HPDE6-E6E7 (cell line): ENCODE data around the gene FOXJ1.

ENCODE experiments used
- DNase-seq: peaks from one replicate; pipeline ENCODE4 v3.0.0; 2011; ENCODE audit warnings: missing footprints; ENCODE audit errors: extremely low spot score

Gene FOXJ1

GRCh38 chr17:76140661-76141211 is 309 bp downstream of the FOXJ1 start:
- no peak for DNase-seq

- DNase-seq: no peak
Measured at GRCh38 chr17:76139801-76140660, 1.0 kb downstream of the FOXJ1 start.

DNA sequence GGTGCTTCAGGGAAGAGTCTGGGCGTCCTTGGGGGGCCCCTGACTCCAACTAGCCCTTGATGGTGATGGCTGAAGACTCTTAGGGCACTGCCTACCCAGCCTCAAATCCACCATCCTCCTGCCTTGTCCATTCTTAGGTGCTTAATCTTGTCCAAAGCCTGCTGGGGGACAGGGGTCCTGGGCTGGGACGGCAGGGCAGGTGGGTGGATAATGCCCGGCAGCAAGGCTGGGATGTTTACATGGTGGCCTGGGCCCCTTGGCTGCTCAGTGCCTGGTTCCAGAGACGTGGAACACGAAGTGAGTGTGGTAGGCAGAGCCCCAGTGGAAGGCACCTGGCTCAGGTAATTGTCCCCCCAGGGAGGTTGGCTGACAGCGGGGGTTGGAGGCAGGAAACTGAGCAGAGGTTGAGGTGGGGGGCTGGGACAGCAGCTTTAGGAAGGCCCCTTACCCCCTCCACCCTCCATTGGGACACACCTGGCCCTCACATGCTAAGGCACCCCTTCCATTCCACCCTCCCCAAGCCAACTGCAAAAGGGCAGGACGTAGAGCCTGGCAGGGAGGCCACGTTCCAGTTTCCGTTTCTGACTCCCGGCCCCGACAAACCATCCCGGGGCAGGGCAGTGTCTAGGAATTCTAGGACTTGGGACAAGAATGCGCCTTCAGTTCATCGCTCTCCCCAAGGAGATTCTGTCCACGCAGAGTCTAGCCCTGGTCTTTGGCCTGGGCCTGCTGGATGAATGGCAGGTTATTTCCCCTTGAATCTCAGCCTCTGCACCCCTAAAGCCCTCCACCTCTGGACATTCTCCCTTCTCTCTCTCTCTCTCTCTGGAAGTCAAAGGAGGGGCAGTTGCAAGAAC is 1.9 kb downstream of the FOXJ1 start:
- DNase-seq: no peak

GRCh38 chr17:76138234-76138895 is 2.7 kb downstream of the FOXJ1 start:
- DNase-seq: no peak

GRCh38 chr17:76137351-76138233 is 3.5 kb downstream of the FOXJ1 start:
- DNase-seq: no peak

GRCh38 chr17:76137001-76137350 is 4.1 kb downstream of the FOXJ1 start:
- DNase-seq: no peak

GRCh38 chr17:76136276-76137000 is 4.6 kb downstream of the FOXJ1 start:
- DNase-seq: no peak

DNA sequence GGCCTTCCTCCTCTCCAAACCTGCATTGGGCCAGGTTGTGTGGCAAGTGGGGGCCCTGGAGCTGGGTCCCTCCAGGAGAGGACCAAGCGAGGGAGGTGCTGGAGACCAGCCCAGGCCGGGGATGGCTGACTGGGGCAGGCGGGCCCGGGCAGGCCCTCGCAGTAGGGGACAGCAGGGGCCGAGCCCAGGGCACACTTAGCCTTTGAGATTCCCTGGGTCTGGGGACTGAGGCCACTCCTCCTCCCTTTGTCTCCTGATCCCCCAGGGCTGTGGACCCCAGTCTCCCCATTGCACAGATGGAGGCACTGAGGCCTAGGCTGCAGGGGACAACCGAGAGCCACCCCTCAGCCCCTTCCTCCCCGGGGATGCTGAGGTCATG is 5.2 kb downstream of the FOXJ1 start:
- no peak for DNase-seq

GRCh38 chr17:76134911-76135809 is 5.9 kb downstream of the FOXJ1 start:
- no peak for DNase-seq

DNA sequence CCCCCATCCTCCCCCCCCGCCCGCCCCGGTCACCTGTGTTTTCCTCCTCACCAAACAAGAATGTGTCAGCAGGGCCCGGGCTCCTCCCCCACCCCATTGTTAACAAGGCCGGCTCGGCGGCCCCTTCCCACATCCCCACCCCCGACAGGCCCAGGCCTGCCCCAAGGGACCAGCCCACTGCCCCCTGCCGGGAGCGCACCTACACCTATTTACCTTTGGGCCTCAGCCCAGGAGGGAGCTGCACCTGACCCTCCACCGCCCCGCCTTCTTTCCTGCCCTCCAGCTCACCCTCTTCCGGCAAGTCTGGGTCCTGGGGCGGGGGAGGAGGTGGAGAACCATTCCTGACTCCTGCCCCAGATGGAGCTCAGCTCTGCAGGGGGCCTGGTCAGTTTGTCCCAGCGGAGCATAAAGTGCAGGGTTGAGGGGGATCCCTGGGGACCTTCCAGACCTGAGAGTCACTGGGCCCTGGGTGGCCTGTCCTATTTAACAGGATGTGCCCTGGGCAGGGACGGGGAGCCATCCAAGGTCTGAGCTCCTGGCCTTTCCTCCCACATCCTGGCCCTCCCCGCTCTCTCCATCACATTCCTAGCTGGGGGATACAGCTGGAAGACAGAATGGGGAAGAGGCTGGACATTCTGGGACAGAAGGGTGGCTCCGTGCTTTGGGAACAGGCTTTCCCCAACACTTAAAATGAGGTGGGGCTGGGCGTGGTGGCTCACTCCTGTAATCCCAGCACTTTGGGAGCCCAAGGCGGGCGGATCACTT is 8.3 kb downstream of the FOXJ1 start:
- DNase-seq: peak; percentile 54

DNA sequence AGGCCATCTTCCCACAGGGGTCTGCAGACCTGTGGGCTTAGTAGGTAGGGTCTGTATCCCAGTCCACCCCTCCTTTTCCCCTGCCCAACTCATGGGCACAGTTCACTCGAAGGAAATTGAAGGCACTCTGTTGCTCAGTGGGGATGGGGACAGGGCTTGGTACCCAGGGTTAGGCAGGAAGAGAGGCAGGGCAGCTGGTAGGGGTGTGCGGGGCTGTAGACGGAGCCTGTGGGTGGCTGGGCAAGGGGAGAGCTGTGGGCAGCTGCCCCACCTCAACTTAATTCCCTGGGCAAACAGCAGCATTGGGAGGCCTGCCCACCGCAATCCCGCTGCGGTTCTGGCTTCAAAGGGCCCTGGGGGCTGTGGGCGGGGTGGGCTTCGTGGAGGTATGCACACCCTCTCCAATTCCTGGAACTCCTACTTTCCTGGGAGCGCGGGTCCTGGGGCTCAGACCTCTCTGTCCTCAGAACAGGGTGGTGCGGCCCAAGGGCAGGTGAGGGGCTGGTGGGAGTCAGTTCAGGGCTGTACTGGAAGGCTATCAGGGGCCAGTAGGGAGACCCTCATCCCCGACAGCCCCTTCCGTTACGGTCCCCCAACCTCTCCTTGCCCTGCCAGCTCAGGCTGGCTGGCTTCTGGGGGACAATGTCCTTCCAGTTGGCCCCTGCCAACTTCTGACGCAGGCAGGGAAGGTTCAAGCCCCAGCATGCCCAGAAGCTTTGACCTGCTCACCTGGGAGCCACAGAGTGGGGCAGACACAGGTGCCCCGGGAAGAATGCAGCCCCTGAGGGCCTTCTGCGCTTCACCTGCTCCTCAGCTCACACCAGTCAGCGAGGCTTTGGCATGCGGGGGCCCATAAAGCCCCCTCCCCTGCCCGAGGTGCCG is 9.1 kb downstream of the FOXJ1 start:
- DNase-seq: peak; percentile 76

- DNase-seq: no peak
Measured at GRCh38 chr17:76131051-76131691, 9.9 kb downstream of the FOXJ1 start.

- DNase-seq: no peak
Measured at GRCh38 chr17:76130473-76130872, 10.6 kb downstream of the FOXJ1 start.

DNA sequence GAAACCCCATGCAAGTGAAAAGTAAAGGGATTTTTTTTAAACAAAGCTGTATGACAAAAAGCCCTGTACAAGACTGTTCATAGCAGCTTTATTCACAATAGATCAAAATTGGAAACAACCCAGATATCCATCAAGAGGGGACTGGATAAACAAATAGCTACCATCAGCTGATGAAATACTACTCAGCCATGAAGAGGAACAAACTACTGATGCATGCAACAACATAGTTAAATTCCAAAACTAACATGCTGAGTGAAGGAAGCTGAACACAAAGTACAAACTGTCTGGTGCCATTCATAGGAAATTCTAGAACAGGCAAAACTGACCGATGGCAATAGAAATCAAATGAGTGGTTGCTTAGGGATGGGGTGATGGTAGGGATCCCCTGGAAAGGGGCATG is 15.1 kb downstream of the FOXJ1 start:
- no peak for DNase-seq

GRCh38 chr17:76125391-76125675 is 15.7 kb downstream of the FOXJ1 start:
- no peak for DNase-seq

DNA sequence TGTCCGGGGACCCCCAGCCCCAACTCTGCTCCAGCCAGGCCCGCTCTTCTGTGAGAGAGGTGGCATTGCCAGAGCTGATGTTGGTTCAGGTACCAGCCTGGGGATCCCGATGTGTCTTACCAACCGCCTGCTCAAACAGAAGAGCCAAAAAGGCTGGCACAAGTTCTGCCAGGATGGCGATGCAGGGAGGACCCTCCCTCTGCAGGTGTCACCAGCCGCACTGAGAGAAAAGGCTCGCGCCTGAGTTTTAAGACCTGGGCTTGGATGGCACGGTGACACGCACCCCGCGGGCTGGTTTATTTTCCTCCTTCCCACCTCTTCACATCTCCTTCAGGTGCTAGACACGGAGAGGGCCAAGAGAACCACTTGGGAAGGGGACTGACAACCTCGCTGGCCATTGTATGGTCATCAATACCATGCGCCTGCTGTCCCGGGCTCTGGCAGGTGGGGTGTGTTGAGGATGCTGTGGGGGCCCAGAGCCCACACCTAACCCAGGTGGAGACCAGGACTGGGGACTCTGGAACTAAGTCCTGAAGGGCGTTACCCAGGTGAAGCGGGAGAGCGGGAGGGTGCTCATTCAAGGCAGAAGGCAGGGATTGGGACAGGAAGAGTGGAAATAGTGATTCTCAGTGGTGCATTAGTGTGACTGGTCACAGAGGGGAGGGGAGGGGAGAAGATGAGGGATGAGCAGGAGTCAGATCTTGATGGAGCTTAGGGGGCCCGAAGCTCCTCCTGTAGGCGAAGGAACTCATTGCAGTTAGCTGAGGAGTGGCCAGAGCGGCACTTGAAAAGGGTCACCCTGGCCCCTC is 16.3 kb downstream of the FOXJ1 start:
- DNase-seq: no peak
